OCI-LY7 (cell line): Measurements from ENCODE around the gene PDAP1.

Experiments
- CTCF ChIP-seq: fragments of 200-600 bp; sonication (generic); conservative IDR thresholded peaks from 2 replicates; pipeline ENCODE4 v1.5.1; 2014; ENCODE audit warnings: mild to moderate bottlenecking, antibody characterized with exemption, low read length, moderate library complexity, mixed read lengths
- EZH2phosphoT487 ChIP-seq: fragments of 200-600 bp; sonication (generic); IDR thresholded peaks from 2 replicates; pipeline ENCODE4 v1.6.1; 2018; ENCODE audit warnings: low read depth, borderline replicate concordance, mild to moderate bottlenecking, mixed run types, antibody characterized with exemption, low read length, moderate library complexity, mixed read lengths

- TF ChIP-seq CTCF (no peak), EZH2phosphoT487 (no peak)
Observed at GRCh38 chr7:99366646-99367045, 41.8 kb downstream of the PDAP1 start.
